OCI-LY3 (cell line): ENCODE measurements around the gene DCC.

ENCODE experiments used
- EZH2phosphoT487 ChIP-seq: fragments of 200-600 bp; shearing (Covaris generic); IDR thresholded peaks from 2 replicates; pipeline ENCODE4 v1.6.1; 2018; ENCODE audit warnings: antibody characterized with exemption, mixed run types, low read depth
- TF ChIP-seq, protein P1 (sequence below): fragments of 200-600, 300-600 bp; sonication (generic); IDR thresholded peaks from 2 replicates; pipeline ENCODE4 v1.5.1; 2014; ENCODE audit warnings: antibody characterized with exemption, low read length, low read depth

DNA sequence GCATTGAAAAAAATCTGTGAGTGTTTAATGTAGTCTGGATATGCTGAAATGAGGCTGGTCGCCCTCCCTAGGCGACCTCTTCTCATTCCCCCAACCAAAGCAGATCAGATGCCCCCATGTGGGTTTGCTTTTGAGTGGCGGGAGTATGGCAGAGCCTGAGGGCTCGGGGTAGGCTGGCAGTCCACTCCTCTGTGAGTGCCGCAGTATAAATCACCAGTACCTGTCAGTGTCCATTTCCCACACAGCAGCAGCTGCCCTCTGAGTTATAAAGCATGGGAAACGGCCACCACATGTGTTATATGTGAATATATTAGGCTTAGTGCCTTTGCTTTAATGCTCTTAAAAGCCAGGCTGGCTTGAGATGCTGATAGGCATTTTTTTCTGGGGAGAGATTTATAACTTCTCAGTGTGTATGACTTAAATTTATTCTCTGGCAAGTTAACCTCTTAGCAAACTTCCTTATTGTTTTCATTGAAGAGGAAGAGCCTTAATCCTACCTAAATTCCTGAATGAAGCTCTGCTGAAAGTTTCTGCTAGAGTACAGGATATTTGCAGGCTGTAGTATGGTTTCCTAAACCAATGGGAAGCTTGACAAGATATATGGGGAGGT lies 3.8 kb downstream of the DCC start:
- no peak for TF ChIP-seq EZH2phosphoT487
- TF ChIP-seq, protein P1, sequence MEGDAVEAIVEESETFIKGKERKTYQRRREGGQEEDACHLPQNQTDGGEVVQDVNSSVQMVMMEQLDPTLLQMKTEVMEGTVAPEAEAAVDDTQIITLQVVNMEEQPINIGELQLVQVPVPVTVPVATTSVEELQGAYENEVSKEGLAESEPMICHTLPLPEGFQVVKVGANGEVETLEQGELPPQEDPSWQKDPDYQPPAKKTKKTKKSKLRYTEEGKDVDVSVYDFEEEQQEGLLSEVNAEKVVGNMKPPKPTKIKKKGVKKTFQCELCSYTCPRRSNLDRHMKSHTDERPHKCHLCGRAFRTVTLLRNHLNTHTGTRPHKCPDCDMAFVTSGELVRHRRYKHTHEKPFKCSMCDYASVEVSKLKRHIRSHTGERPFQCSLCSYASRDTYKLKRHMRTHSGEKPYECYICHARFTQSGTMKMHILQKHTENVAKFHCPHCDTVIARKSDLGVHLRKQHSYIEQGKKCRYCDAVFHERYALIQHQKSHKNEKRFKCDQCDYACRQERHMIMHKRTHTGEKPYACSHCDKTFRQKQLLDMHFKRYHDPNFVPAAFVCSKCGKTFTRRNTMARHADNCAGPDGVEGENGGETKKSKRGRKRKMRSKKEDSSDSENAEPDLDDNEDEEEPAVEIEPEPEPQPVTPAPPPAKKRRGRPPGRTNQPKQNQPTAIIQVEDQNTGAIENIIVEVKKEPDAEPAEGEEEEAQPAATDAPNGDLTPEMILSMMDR, result no peak
